DOHH2 (cell line): Measurements from ENCODE around the gene PHF23.

Experiments
- CTCF ChIP-seq: fragments of 200-600 bp; sonication (generic); IDR thresholded peaks from one replicate; pipeline ENCODE4 v1.5.1; 2014; ENCODE audit warnings: antibody characterized with exemption, mild to moderate bottlenecking, low read depth, low read length; ENCODE audit not compliant: poor library complexity, severe bottlenecking
- EZH2phosphoT487 ChIP-seq: fragments of 200-600 bp; sonication (generic); IDR thresholded peaks from 2 replicates; pipeline ENCODE4 v1.6.1; 2017; ENCODE audit warnings: borderline replicate concordance, mild to moderate bottlenecking, antibody characterized with exemption, low read length, moderate library complexity, mixed read lengths

- no peak for TF ChIP-seq CTCF
- TF ChIP-seq EZH2phosphoT487, result no peak
Measured at GRCh38 chr17:7218166-7218565, 21.1 kb downstream of the PHF23 start.
